ENCODE data around the gene ZMYND8.

ZMYND8 gene

DNA sequence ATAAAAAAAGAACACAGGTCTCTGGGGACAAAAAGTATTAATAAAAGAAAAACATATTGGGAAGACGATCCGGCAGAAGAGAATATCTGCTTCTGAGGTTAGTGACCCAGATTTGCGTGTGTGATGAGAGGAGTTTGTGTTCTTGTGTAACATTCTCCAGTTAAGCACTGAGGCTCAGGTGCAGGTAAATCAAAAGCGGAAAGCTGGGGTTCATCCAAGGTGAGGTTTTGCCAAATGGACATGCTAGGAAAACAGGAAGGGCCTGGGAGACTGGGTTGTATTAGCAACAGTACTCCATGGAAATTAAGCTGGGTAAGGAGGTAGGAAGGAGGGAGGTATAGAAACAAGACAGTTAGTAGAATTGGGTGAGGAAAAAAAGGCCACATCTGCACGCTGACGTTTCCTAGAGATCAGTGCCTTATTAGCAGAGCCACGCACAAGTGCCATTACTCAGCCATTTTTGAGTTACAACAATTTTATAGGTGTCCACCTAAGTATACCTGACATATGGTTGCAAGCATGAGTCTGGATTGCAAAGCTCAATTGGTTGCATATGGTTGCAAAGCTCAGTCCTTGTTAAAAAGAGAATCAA, 139.6 kb downstream of the ZMYND8 start:
- no peak for DNase-seq (ENCODE audit: low spot score)
- in situ Hi-C loops (cut with MboI; ENCODE audit: low sequenced_read_pairs, unreplicated experiment), result no loop called here
- TF ChIP-seq, protein P1, sequence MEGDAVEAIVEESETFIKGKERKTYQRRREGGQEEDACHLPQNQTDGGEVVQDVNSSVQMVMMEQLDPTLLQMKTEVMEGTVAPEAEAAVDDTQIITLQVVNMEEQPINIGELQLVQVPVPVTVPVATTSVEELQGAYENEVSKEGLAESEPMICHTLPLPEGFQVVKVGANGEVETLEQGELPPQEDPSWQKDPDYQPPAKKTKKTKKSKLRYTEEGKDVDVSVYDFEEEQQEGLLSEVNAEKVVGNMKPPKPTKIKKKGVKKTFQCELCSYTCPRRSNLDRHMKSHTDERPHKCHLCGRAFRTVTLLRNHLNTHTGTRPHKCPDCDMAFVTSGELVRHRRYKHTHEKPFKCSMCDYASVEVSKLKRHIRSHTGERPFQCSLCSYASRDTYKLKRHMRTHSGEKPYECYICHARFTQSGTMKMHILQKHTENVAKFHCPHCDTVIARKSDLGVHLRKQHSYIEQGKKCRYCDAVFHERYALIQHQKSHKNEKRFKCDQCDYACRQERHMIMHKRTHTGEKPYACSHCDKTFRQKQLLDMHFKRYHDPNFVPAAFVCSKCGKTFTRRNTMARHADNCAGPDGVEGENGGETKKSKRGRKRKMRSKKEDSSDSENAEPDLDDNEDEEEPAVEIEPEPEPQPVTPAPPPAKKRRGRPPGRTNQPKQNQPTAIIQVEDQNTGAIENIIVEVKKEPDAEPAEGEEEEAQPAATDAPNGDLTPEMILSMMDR (IDR thresholded peaks at IDR 0.05; ENCODE audit: borderline replicate concordance, control extremely low read depth, extremely low read depth, insufficient read depth, missing control alignments), result no peak

- TF ChIP-seq, protein P1 (IDR thresholded peaks at IDR 0.05; ENCODE audit: borderline replicate concordance, control extremely low read depth, extremely low read depth, insufficient read depth, missing control alignments), result no peak
- DNase-seq (ENCODE audit: low spot score), result no peak
- in situ Hi-C loops (cut with MboI; ENCODE audit: low sequenced_read_pairs, unreplicated experiment), result no loop called here
These were observed 140.7 kb downstream of the ZMYND8 start for GRCh38 chr20:47215653-47216397.

GRCh38 chr20:47213966-47214365, 142.5 kb downstream of the ZMYND8 start:
- in situ Hi-C loops (cut with MboI; ENCODE audit: low sequenced_read_pairs, unreplicated experiment), result no loop called here
- TF ChIP-seq, protein P1 (IDR thresholded peaks at IDR 0.05; ENCODE audit: borderline replicate concordance, control extremely low read depth, extremely low read depth, insufficient read depth, missing control alignments), result no peak
- DNase-seq (ENCODE audit: low spot score), result no peak

DNA sequence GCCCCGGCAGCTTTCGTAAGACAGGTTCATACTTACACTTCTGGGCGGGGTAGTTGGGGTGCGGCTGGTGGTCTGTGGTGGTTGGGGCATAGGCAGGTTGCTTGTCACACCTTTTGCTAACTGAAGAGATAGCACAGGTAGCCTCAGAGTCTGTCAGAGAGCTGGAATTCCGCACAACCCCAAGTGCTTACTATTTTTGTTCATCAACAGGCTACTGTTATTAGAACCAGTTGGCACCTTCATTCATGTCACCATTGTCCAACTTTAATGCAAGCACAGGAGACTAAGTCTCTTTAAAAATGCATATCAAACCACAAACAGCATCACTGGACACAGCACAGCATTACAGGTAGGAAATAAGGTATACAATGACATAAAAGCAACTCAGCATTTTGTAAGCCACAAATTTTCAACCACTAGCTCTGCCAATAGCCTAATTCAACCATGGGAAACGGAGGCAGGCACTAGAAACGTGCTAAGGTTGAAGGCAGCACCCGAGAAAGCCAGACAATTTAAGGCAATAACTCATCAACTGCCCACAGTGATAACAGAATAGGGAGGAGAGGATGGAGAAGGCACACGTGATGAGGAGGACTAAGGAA, 143.8 kb downstream of the ZMYND8 start:
- TF ChIP-seq, protein P1 (IDR thresholded peaks at IDR 0.05; ENCODE audit: borderline replicate concordance, control extremely low read depth, extremely low read depth, insufficient read depth, missing control alignments), result no peak
- in situ Hi-C loops (cut with MboI; ENCODE audit: low sequenced_read_pairs, unreplicated experiment), result no loop called here
- DNase-seq (ENCODE audit: low spot score), result no peak

GRCh38 chr20:47211036-47211435, 145.5 kb downstream of the ZMYND8 start:
- TF ChIP-seq, protein P1 (IDR thresholded peaks at IDR 0.05; ENCODE audit: borderline replicate concordance, control extremely low read depth, extremely low read depth, insufficient read depth, missing control alignments), result no peak
- no peak for DNase-seq (ENCODE audit: low spot score)
- in situ Hi-C loops (cut with MboI; ENCODE audit: low sequenced_read_pairs, unreplicated experiment), result no loop called here

- no peak for DNase-seq (ENCODE audit: low spot score)
- in situ Hi-C loops (cut with MboI; ENCODE audit: low sequenced_read_pairs, unreplicated experiment), result no loop called here
- TF ChIP-seq, protein P1 (IDR thresholded peaks at IDR 0.05; ENCODE audit: borderline replicate concordance, control extremely low read depth, extremely low read depth, insufficient read depth, missing control alignments), result no peak
These were observed 146.0 kb downstream of the ZMYND8 start for GRCh38 chr20:47210470-47210869.

All from GM13976 (cell line).